Panc1 (cell line): ENCODE data around the gene TNIP1. TPM values are rescaled to one million over a fixed set of nuclear protein-coding genes. Genes with fewer than 3 reads are reported as not detected.

Source experiments
- ATAC-seq: fragments of 200-7000 bp; cut with Tn5 transposase; 2 replicates; pipeline ENCODE4 v1.9.1; 2020; ENCODE audit warnings: mild to moderate bottlenecking, moderate library complexity
- BruUV-seq: library from RNA; stranded (reverse); fragments of 400-500 nt; replicated peaks from 2 replicates; lab custom pipeline; 2021; lab: Mats Ljungman, UMichigan
- CTCF ChIA-PET: fragments of 300-600 bp; sonication (Branson Sonifier 250); formaldehyde crosslinking; loops from one replicate; lab custom pipeline; 2022; ENCODE audit warnings: antibody characterized with exemption; lab: Charles Lee
- POLR2A ChIA-PET: fragments of 300-600 bp; sonication (Branson Sonifier 250); formaldehyde crosslinking; loops from one replicate; lab custom pipeline; 2022; ENCODE audit warnings: antibody characterized with exemption; lab: Charles Lee
- DNase-seq: peaks from one replicate; pipeline ENCODE4 v3.0.0-alpha.2; 2010; ENCODE audit warnings: low read depth, low spot score
- H3K27ac ChIP-seq: 2 replicates; pipeline ENCODE4 v1.5.1; 2011; ENCODE audit warnings: mild to moderate bottlenecking, low read length, inconsistent platforms
- H3K27me3 ChIP-seq: fragments of 200-500 bp; sonication (Bioruptor generic); 2 replicates; pipeline ENCODE4 v1.6.0; 2014; ENCODE audit warnings: low read length, inconsistent platforms; ENCODE audit not compliant: control insufficient read depth, insufficient read depth
- H3K36me3 ChIP-seq: fragments of 200-500 bp; sonication (Bioruptor generic); 2 replicates; pipeline ENCODE4 v1.5.1; 2014; ENCODE audit warnings: inconsistent platforms, mild to moderate bottlenecking, low read length, moderate library complexity; ENCODE audit not compliant: control insufficient read depth, insufficient read depth
- H3K4me1 ChIP-seq: 2 replicates; pipeline ENCODE4 v1.5.1; 2011; ENCODE audit warnings: inconsistent platforms, mild to moderate bottlenecking, low read length, moderate library complexity; ENCODE audit not compliant: control insufficient read depth, insufficient read depth
- H3K4me3 ChIP-seq, 2 experiments: 2 replicates each; pipeline ENCODE4 v1.5.1; 2011 to 2012; ENCODE audit warnings: low read depth in 2 of 2, low read length in 2 of 2, mild to moderate bottlenecking in 2 of 2, inconsistent platforms in 1 of 2, moderate library complexity in 1 of 2
- H3K9me3 ChIP-seq: fragments of 200-500 bp; sonication (Bioruptor generic); 2 replicates; pipeline ENCODE4 v1.5.1; 2014; ENCODE audit warnings: low read depth, mild to moderate bottlenecking, inconsistent platforms, low read length, moderate library complexity; ENCODE audit not compliant: control insufficient read depth, insufficient read depth
- CTCF ChIP-seq: fragments of 450-650 bp; IDR thresholded peaks from 2 replicates; pipeline ENCODE4 v1.5.1; 2017; ENCODE audit warnings: mild to moderate bottlenecking
- POLR2AphosphoS5 ChIP-seq: IDR thresholded peaks from 2 replicates; pipeline ENCODE4 v1.6.1; 2012; ENCODE audit warnings: mild to moderate bottlenecking, low read depth, low read length, moderate library complexity
- SIN3A ChIP-seq: IDR thresholded peaks from 2 replicates; pipeline ENCODE4 v1.6.1; 2012; ENCODE audit warnings: low read depth, mild to moderate bottlenecking, low read length, moderate library complexity, borderline replicate concordance; ENCODE audit not compliant: insufficient read depth
- TCF7L2 ChIP-seq: IDR thresholded peaks from 2 replicates; pipeline ENCODE4 v1.6.1; 2011; ENCODE audit warnings: mild to moderate bottlenecking, low read depth, low read length, inconsistent platforms
- in situ Hi-C: cut with HindIII; loops from 2 replicates; pipeline ENCODE4 v1.10.0; 2016; ENCODE audit warnings: low sequenced_read_pairs, low pct_unique_long_range_greater_than_20kb
- intact Hi-C: fragments of 100-400 bp; cut with micrococcal nuclease; formaldehyde crosslinking; loops from one replicate; pipeline ENCODE4 v1.10.0; 2022; ENCODE audit not compliant: unreplicated experiment
- total RNA-seq: library from RNA; stranded (reverse); gene quantifications from one replicate; pipeline ENCODE4 v1.2.1, GENCODE V29; 2021; ENCODE audit not compliant: unreplicated experiment
- TF ChIP-seq, protein P1 (sequence below), 2 experiments: IDR thresholded peaks; 2 replicates each; pipeline ENCODE4 v1.6.1; 2011 to 2012; ENCODE audit warnings: low read depth in 2 of 2, control low read depth in 1 of 2, low read length in 1 of 2, mild to moderate bottlenecking in 1 of 2, moderate library complexity in 1 of 2; ENCODE audit not compliant: insufficient read depth in 1 of 2

TNIP1 gene
- total RNA-seq, 1 experiment from 2014 or later = 81.9 TPM

- ChIA-PET POLR2A (no interaction called here), CTCF (no interaction called here)
- intact Hi-C loops = loop anchor here (10.0 kb wide), 1 partner anchor 172 kb away; no protein-coding TSS in a partner anchor
- no peak for TF ChIP-seq SIN3A
- TF ChIP-seq TCF7L2 = no peak
- TF ChIP-seq POLR2AphosphoS5 = no peak
- no peak for TF ChIP-seq CTCF
- TF ChIP-seq, protein P1, sequence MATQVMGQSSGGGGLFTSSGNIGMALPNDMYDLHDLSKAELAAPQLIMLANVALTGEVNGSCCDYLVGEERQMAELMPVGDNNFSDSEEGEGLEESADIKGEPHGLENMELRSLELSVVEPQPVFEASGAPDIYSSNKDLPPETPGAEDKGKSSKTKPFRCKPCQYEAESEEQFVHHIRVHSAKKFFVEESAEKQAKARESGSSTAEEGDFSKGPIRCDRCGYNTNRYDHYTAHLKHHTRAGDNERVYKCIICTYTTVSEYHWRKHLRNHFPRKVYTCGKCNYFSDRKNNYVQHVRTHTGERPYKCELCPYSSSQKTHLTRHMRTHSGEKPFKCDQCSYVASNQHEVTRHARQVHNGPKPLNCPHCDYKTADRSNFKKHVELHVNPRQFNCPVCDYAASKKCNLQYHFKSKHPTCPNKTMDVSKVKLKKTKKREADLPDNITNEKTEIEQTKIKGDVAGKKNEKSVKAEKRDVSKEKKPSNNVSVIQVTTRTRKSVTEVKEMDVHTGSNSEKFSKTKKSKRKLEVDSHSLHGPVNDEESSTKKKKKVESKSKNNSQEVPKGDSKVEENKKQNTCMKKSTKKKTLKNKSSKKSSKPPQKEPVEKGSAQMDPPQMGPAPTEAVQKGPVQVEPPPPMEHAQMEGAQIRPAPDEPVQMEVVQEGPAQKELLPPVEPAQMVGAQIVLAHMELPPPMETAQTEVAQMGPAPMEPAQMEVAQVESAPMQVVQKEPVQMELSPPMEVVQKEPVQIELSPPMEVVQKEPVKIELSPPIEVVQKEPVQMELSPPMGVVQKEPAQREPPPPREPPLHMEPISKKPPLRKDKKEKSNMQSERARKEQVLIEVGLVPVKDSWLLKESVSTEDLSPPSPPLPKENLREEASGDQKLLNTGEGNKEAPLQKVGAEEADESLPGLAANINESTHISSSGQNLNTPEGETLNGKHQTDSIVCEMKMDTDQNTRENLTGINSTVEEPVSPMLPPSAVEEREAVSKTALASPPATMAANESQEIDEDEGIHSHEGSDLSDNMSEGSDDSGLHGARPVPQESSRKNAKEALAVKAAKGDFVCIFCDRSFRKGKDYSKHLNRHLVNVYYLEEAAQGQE (IDR thresholded peaks at IDR 0.05; ENCODE audit: insufficient read depth in 1 of 2, low read depth in 2 of 2, low read length in 1 of 2) = no peak
- H3K4me3 ChIP-seq = no peak overlapping the region
- DNase-seq (no peak), ATAC-seq (no peak)
- no peaks in the 10 kb centered on the region for H3K27me3 ChIP-seq
- in situ Hi-C loops = no loop called here
- H3K9me3 ChIP-seq = no peaks in the 10 kb centered on the region
- no peak overlapping the region for H3K27ac ChIP-seq
- BruUV-seq = no TSS peak
- H3K36me3 ChIP-seq = no peaks in the 10 kb centered on the region
- no peaks in the 10 kb centered on the region for H3K4me1 ChIP-seq
Measured at GRCh38 chr5:151122828-151123227, 42.0 kb upstream of the TNIP1 start.

DNA sequence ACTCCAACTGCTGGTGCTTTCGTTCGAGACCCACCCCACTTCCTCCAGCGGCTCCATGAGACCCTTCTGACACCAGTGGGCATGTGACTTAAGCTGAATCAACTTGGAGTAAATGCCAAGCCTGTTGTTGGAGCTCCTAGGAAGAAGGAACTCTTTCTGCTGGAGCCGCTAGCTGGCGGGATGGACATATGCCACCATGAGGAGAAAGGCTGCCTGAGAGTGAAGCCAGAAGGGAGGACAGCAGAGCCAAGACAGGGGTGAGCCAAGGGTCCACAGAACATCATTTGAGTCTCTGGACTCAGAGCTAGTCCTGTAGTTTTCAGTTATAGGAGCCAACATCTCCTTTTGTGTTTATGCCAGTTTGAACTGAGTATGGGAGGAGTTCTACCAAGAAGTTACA lies 40.8 kb upstream of the TNIP1 start:
- H3K27ac ChIP-seq = no peak overlapping the region
- no peak for DNase-seq
- ChIA-PET CTCF (no interaction called here), POLR2A (no interaction called here)
- no peaks in the 10 kb centered on the region for H3K27me3 ChIP-seq
- TF ChIP-seq TCF7L2 (no peak), SIN3A (no peak), CTCF (no peak), POLR2AphosphoS5 (no peak)
- TF ChIP-seq, protein P1 (IDR thresholded peaks at IDR 0.05; ENCODE audit: insufficient read depth in 1 of 2, low read depth in 2 of 2, low read length in 1 of 2) = no peak
- no TSS peak for BruUV-seq
- intact Hi-C loops = loop anchor here (10.0 kb wide), 1 partner anchor 173 kb away; no protein-coding TSS in a partner anchor
- no peak overlapping the region for H3K4me3 ChIP-seq
- no peaks in the 10 kb centered on the region for H3K36me3 ChIP-seq
- no peaks in the 10 kb centered on the region for H3K9me3 ChIP-seq
- H3K4me1 ChIP-seq = no peaks in the 10 kb centered on the region
- no peak for ATAC-seq
- in situ Hi-C loops = no loop called here
